Measurements from ENCODE around the gene METAP1D.

- TF ChIP-seq USF1 (IDR thresholded peaks at IDR 0.05; ENCODE audit: borderline replicate concordance, low read depth), result no peak
- TF ChIP-seq EZH2phosphoT487 (IDR thresholded peaks at IDR 0.05; ENCODE audit: borderline replicate concordance, low read depth), result no peak
- TF ChIP-seq GABPA (IDR thresholded peaks at IDR 0.05; ENCODE audit: low read depth), result no peak
- no peak for TF ChIP-seq MXI1 (IDR thresholded peaks at IDR 0.05; ENCODE audit: low read depth, low read length)
- TF ChIP-seq CTCF (IDR thresholded peaks at IDR 0.05), result no peak
- no peak for TF ChIP-seq TCF12 (IDR thresholded peaks at IDR 0.05)
- TF ChIP-seq ZBTB33 (IDR thresholded peaks at IDR 0.05; ENCODE audit: borderline replicate concordance, low read depth), result no peak
- no peak for TF ChIP-seq EP300 (IDR thresholded peaks at IDR 0.05; ENCODE audit: borderline replicate concordance in 1 of 2, low read depth in 1 of 2, low read length in 1 of 2)
Measured at GRCh38 chr2:171985076-171985475, 14.7 kb upstream of the METAP1D start.

All from SK-N-SH (cell line).